Muscle of back (tissue), 13 donors: Measurements from ENCODE around the gene TAS2R14. TPM values are rescaled to one million over a fixed set of nuclear protein-coding genes. Genes with fewer than 3 reads are reported as not detected.
A peak's percentile ranks its signal among the peaks of the same experiment; 100 is the strongest.

Experiments
- DNase-seq, 3 donors: peaks; one replicate each; pipeline versions ENCODE4 v3.0.0 to v3.0.0-alpha.2; 2013
- long read RNA-seq, 9 donors: transcript quantifications; one replicate each; lab custom pipeline, GENCODE V29; 2026
- polyA plus RNA-seq, 10 donors: library from polyadenylated mRNA; unstranded; fragments of 120-200 nt; gene quantifications; one replicate each; pipeline ENCODE4 v1.2.1, GENCODE V29; 2013; ENCODE audit not compliant: insufficient read length in 10 of 10

TAS2R14 gene
- polyA plus RNA-seq: 1 to 10 TPM; 1.6 to 5.7 (median 2.8) TPM
- long read RNA-seq, donor 1, partial matches to known transcripts: 0 of 2 reads
- long read RNA-seq, donor 1, other reads (novel, unspliced or antisense): 0 of 2 reads
- long read RNA-seq, donor 2, partial matches to known transcripts: 0 of 4 reads
- long read RNA-seq, donor 2, other reads (novel, unspliced or antisense): 0 of 4 reads
- long read RNA-seq, donor 3, partial matches to known transcripts: 0 of 1 reads
- long read RNA-seq, donor 3, other reads (novel, unspliced or antisense): 0 of 1 reads
- long read RNA-seq, donor 4: 0 reads
- long read RNA-seq, donor 5, partial matches to known transcripts: 0 of 3 reads
- long read RNA-seq, donor 5, other reads (novel, unspliced or antisense): 0 of 3 reads
- long read RNA-seq, donor 6, partial matches to known transcripts: 0 of 3 reads
- long read RNA-seq, donor 6, other reads (novel, unspliced or antisense): 0 of 3 reads
- long read RNA-seq, donor 7, partial matches to known transcripts: 0 of 2 reads
- long read RNA-seq, donor 7, other reads (novel, unspliced or antisense): 0 of 2 reads
- long read RNA-seq, donor 8, partial matches to known transcripts: 0 of 4 reads
- long read RNA-seq, donor 8, other reads (novel, unspliced or antisense): 0 of 4 reads
- long read RNA-seq, donor 9: 0 reads

DNA sequence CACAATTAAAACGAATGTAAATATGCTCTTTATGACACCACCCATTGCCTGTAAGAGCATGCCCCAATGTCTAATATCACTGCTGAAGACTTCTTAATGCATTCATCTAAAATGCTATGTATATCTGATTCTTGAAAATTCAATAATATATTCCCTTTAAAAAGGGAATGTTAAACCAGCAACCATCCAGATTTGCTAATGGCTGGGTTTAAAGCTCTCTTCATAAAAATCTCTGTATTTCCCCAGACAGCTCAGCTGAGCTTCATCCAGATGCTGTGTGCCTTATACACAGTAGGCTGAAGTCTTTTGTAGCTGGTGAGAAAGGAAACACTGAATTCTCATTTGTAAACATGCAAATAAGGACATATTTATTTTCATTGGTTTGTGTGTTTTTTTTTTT lies at the start of gene TAS2R14:
TAS2R14 (minus strand) TSS at position 101 of the 400 bp plus-strand sequence; CDS start at position 45, 56 bp downstream.
- DNase-seq: no peak

- no peak for DNase-seq
These were observed 47.7 kb upstream of the TAS2R14 start, which contains the start of gene TAS2R50 for GRCh38 chr12:10986812-10987211. TAS2R50 (minus strand) TSS chr12:10986912; CDS start chr12:10986860, 52 bp downstream.

GRCh38 chr12:10982244-10982643 lies 43.2 kb upstream of the TAS2R14 start:
- no peak for DNase-seq

GRCh38 chr12:10974965-10975364 lies 35.9 kb upstream of the TAS2R14 start:
- no peak for DNase-seq

DNA sequence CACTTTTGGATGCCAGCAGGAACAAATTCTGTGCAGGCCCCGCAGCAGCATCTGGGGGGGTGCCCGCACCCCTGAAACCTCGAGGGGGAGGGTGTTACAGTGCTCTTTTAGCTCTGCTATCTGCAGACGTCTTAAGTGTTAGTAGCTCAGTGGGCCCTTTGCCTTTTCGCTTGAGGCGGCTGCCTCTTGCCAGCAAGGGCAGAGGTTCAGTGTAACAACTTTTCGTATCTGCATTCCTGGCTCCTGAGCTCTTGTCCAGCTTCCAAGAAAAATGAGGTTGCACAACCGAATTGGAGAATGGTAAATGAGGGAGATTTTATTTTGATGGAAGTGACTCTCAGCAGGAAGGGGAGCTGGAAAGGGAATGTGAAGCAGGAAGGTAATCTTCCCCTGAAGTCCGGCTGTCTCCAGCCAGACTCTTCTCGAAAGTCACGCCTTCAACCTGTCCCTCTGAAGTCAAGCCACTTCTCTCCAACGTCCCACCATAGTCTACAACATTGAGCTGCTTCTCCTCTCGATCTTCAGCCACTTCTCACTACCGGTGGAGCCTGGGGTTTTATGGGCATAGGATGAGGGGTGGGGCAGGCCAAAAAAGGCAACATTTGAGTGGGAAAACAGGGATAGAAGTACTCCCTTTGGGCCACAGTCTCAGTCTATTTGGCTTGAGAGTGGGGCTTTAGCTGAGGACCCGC lies 29.8 kb upstream of the TAS2R14 start:
- DNase-seq: peak; percentile 15 to 23 (median 18)

- DNase-seq: peak; percentile 6 to 40 (median 24)
These were observed 28.3 kb upstream of the TAS2R14 start for GRCh38 chr12:10967409-10967808.

GRCh38 chr12:10966314-10966713 lies 27.3 kb upstream of the TAS2R14 start:
- no peak for DNase-seq

DNA sequence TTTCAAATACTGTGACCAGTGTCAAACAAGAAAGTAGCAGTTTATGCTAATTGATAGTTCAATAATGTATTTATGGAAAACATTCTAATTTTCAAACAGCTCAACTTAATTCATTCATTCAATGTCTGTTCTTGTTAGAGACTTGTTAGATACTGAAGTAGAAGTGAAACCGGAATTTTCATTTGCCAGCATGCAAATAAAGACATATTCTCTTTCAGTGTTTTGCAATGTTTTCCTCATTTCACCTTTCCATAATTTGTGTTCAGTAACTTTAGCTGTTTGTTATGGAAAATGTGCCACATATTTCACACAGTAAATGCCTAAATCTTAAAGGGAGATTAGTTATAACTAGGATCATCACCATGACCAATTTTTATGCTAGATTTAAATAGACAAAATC lies 26.4 kb upstream of the TAS2R14 start:
- no peak for DNase-seq

GRCh38 chr12:10960211-10960610 lies 21.1 kb upstream of the TAS2R14 start:
- DNase-seq: no peak

DNA sequence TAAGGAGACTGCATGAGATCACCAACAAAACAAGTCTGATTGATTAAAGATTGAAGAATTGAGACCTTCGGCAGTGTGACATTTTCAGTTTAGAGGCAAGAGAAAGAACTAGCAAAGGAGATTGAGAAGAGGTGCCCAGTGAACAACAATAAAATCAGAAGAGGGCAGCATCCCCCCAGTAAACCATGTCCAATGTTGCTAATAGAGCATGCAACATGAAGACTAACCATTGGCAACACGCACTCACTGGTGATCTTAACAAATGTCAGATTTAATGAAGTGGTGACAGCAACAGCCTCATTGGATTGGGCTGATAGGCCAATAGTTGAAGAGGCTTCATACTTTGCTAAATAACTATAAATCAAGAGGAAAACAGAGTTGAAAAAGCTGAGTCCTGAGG lies 20.7 kb upstream of the TAS2R14 start:
- DNase-seq: no peak

- peak in 1 of 3 donors; percentile 16 for DNase-seq
These were observed 18.7 kb upstream of the TAS2R14 start for GRCh38 chr12:10957741-10958140.

DNA sequence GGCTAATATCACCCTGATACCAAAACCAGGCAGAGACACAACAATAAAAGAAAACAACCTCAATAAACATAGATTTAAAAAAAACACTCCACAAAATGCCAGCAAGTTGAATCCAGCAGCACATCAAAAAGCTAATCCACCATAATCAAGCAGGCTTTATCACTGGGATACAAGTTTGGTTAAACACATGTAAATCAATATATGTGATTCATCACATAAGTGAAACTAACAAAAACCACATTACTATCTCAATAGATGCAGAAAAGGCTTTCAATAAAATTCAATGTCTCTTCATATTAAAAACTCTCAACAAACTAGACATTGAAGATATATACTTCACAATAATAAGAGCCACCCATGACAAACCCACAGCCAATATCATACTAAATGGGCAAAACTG lies 17.0 kb upstream of the TAS2R14 start:
- DNase-seq: no peak

DNA sequence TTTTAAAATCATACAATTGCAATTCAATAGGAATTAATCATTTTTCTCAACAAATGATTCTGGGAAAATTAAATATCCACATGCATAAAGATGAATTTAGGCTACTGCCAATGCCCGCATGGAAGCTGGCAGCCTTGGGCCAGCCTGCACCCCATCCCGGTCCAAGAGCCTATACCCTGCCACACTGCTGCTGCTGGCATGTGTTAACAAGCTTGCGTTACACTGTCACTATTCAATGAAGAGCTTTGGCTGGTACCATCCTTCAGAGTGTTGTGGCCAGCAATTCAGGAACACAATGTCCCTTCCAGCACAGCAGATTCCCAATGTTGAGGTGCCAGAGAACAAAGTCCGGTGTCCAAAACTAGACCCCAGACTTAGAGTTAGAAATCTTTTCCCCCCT lies 13.6 kb upstream of the TAS2R14 start:
- no peak for DNase-seq

DNA sequence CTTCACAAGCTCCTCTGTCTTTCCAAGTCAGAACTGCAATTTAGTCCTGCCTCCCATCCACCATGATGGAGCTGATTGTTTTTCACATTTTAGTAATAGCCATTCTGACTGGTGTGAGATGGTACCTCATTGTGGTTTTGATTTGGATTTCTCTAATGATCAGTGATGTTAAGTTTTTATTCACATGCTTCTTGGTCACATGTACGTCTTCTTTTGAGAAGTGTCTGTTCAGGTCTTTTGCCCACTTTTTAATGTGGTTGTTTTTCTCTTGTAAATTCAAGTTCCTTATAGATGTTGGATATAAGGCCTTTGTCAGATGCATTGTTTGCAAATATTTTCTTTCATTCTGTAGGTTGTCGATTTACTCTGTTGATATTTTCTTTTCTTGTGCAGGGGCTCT lies 4.1 kb upstream of the TAS2R14 start:
- DNase-seq: no peak

- no peak for DNase-seq
These were observed 3.0 kb upstream of the TAS2R14 start for GRCh38 chr12:10941916-10942607.

- DNase-seq: no peak
These were observed 2.3 kb upstream of the TAS2R14 start for GRCh38 chr12:10941369-10941768.

DNA sequence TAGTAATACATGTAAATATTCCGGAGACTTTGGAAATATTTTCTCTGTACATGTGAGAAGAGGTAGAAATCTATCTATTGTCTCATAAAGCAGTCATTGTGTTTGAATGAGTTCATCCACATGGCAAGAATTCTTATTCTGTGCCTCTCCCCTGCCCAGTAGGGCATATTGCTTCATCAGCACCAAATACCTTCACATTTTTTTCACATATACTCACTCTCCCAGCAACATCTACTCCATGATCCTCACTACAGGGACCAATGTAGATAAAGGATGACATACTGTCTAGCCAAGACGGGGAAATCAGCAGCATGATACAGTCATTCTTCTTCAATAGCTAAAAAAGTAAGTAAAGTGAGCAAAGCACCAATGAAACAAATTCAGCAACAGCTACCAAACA lies 1.3 kb upstream of the TAS2R14 start:
- peak in 1 of 3 donors; percentile 26 for DNase-seq

DNA sequence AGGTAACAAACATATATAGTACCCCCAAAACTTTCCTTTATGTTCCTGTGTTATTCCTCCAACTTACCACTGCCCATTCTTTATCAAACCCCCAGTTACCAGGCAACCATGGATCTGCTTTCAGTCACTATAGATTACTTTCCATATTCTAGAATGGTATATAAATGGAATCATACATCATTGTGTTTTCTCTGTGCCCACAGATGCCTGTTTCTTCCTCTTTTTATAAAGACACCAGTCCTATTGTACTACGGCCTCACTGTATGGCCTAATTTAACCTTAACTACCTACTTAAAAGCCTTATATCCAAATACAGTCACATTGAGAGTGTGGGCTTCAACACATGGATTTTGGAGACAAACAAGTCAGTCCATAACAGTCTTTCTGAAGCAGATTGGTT lies 2.6 kb downstream of the TAS2R14 start:
- DNase-seq: no peak

DNA sequence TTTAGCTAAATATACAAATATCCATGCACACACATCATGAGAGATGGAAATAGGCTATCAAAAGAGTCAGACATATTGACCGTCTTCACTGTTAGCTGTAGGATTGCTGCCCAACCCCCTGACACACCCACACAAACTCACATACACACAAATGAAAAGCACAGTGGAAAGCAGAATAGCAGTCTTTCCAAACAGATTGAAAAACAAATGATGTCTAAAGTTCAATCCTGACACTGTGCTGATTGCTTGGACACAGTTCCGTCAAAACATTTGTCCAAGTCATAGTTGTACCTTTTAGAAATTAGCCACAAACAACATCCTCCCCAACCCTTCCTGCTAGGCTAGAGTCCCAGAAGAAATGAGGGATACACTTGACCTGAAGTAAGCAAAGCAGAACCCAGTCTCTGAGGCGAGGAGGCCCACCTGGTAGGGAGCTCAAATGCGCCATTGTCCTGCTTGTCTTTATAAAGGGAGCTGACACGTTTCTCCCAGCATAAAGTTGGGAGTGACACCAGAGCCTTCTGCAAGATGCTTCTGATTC lies 10.2 kb downstream of the TAS2R14 start, which contains the start of gene PRH2:
PRH2 (plus strand) TSS at position 491 of the 541 bp plus-strand sequence; CDS start at position 529, 38 bp downstream.
- no peak for DNase-seq

DNA sequence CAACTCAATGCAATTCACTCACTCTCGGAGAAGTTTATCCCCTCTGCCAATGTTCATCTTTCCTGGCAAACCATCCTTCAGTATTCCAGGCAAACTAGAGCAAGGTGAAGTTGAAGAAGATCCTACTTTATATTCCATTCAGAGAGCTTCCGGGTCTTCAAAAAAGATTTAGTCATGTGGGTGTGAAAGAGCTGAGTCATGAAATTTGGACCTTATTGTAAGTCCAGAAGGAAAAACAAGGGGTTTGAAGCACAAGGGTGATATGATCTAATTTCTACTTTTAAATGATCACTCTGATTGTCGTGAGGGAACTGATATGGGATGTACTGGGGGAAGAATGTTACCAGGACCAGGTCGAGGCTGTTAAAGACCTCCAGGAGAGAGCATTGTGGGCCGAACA lies 12.8 kb downstream of the TAS2R14 start:
- DNase-seq: no peak

- no peak for DNase-seq
These were observed 19.3 kb downstream of the TAS2R14 start for GRCh38 chr12:10919809-10920208.
